Colon (tissue), 2 donors: Measurements from ENCODE around the gene C2CD4C.
"Not testable (repeated sequence)": the region's sequence is repeated elsewhere in the genome, so short reads cannot be mapped to it uniquely, and the experiment has no call there.

Experiments used
- FAIRE-seq: peaks from 2 replicates; lab custom pipeline; 2012; peaks lifted over from hg19 to GRCh38; lab: Jason Lieb, UNC
- donor health status: control.
- donor health status: control.

The C2CD4C gene

DNA sequence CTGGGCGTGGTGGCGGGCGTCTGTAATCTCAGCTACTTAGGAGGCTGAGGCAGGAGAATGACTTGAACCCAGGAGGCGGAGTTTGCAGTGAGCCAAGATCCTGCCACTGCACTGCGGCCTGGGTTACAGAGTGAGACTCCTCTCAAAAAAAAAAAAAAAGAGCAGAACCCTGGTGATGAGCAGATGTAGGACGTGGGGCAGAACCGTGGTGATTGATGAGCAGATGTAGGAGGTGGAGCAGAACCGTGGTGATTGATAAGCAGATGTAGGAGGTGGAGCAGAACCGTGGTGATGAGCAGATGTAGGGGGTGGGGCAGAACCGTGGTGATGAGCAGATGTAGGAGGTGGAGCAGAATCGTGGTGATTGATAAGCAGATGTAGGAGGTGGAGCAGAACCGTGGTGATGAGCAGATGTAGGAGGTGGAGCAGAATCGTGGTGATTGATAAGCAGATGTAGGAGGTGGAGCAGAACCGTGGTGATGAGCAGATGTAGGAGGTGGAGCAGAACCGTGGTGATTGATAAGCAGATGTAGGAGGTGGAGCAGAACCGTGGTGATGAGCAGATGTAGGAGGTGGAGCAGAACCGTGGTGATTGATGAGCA, 28.2 kb downstream of the C2CD4C start:
- not testable (repeated sequence) for FAIRE-seq

DNA sequence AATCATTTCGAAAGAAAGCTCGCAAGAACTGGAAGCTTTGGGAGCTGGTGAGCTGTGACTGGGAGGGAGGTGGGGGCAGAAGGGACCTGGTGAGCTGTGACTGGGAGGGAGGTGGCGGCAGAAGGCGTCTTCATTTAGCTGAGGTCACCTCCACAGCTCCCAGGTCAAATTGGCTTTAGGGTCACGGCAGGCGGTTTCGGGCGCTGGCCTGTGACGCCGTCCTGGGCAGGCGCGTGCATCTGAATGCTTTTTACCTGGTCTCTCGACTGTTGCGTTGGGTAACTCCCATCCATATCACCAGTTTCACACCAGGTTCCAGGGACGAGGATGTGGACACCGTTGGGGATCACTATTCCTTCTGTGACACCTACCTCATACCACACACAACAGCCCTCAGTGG, 29.2 kb downstream of the C2CD4C start:
- no peak for FAIRE-seq

DNA sequence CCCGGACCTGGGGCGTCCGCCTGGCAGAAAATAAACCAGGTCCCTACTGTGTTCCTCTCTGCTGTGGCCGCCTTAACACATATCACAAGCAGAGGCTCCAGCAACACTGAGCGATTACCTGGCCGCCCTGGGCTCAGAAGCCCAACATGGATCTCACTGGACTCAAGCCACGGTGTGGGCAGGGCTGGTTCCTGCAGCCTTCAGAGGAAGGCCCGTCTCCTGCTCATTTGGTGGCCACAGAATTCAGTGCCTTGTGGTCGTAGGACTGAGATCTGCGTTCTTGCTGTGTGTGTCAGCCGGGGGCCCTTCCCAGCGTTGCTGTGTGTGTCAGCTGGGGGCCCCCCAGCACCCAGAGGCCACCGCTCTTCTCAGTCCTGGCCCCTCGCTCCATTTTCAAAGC, 30.2 kb downstream of the C2CD4C start:
- no peak for FAIRE-seq

- no peak for FAIRE-seq
Measured at GRCh38 chr19:377801-378581, 31.0 kb downstream of the C2CD4C start.

DNA sequence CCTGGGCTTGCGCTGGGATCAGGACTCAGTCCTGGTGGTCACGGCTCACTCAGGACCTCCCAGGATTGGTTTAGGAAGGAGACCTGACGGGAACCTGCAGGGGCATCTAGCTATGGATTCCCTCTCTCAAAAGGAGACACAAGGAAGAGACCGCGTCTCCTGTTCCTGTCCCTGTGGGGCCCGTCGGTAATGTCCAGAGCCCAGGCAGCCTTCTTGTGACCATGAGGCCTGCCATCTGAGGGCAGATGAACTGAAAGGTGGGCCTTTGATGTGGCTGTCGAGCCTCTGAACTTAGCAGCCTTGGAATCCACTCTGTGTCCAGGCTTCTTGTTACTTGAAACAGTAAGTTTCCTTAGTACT, 32.9 kb downstream of the C2CD4C start:
- FAIRE-seq: no peak

GRCh38 chr19:375395-376110, 33.4 kb downstream of the C2CD4C start:
- no peak for FAIRE-seq

DNA sequence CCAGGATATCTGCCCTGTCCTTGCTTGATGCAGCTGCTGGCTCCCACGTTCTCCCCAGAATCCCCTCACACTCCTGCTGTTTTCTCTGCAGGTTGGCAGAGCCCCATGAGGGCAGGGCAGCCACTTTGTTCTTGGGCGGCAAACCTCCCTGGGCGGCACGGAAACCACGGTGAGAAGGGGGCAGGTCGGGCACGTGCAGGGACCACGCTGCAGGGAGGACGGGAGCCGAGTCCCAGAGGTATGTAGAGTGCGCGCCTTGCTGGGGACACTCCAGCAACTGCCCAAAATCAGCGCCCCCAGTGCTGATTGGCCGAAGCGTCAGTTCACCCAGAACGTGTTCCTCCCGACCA, 34.1 kb downstream of the C2CD4C start:
- FAIRE-seq: no peak

GRCh38 chr19:374183-374885, 34.6 kb downstream of the C2CD4C start:
- no peak for FAIRE-seq

GRCh38 chr19:373391-374182, 35.4 kb downstream of the C2CD4C start:
- no peak for FAIRE-seq

DNA sequence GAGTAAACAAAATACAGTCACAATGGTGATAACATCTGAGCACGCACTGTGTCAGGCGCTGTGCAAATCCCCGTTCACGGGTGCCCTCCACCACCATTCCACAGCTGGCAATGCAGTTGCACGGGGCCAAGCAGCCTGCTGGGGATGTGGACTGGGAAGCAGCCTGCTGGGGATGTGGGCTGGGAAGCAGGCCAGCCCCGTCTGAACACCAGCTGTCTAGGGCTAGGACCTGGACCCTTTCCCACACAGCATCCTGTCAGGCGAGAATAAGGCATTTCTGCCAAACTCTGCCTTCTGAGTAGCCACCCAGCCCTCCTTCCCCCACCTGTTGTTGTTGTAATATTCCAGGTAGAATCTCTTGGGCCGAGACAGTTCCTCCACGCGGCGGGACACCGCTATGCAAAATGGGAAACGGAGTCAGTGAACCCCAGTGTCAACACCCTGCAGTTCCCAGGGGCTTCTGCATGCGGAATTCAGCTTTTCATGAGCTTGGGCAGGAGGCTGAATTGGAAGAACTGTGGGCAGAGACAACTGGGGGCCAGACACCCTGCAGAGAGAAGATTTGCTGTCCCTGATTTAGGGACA, 36.5 kb downstream of the C2CD4C start:
- no peak for FAIRE-seq

GRCh38 chr19:371501-372168, 37.3 kb downstream of the C2CD4C start:
- FAIRE-seq: no peak

GRCh38 chr19:370641-371330, 38.2 kb downstream of the C2CD4C start:
- no peak for FAIRE-seq

GRCh38 chr19:369876-370275, 39.1 kb downstream of the C2CD4C start:
- no peak for FAIRE-seq

DNA sequence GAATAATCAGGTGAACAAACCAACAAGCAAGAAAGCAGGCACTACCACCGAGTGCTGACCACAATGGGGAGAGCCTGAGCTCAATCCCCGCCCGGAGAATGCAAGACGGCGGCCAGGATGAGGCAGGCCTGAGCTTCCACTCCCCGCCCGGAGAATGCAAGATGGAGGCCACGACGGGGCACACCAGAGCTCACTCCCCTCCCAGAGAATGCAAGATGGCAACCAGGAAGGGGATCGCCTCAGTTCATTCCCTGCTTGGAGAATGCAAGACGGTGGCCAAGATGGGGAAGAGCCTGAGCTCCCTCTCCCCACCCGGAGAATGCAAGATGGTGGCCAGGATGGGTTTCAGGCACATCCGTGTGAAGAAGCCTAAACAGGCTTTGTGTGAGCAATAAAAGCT, 39.7 kb downstream of the C2CD4C start:
- FAIRE-seq: no peak

DNA sequence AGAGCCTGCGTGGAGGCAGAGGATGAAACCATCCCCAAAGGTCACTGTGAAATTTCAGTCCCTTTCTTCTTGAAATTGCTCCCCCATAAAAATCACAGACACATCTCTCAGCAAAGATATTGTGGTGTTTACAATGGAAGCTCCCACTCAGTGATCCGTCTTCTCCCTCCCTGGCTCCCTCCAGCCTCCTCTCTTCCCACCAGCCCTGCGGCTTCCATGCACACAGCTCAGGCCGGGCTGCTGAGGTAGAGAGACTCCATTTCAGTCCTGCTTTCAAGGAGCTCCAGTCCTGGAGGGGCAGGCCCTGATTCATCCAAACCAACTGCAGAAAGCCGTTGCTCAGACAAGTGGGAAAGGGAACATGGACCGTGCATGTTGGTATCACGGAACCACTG, 40.3 kb downstream of the C2CD4C start:
- no peak for FAIRE-seq

GRCh38 chr19:367963-368629, 40.9 kb downstream of the C2CD4C start:
- FAIRE-seq: no peak

DNA sequence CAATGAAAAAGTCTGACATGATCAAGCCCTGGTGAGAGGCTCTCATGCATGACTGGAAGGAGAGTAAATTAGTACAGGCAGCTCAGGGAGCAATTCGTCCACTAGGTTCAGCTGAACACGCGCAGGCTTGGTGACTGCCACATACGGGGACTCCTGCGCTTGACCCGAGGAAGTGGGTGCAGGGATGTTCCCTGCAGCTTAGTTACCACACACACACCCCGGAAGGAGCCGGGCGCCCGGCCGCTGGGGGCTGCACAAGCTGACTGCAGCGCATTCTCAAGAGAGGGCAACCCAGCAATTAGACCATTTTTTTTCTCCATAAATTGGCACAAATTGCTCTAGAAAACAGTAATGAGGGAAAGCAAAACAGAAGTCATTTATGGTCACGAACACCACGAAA, 41.4 kb downstream of the C2CD4C start:
- FAIRE-seq: no peak

GRCh38 chr19:366951-367350, 42.0 kb downstream of the C2CD4C start:
- FAIRE-seq: no peak

- FAIRE-seq: no peak
Measured at GRCh38 chr19:366205-366783, 42.7 kb downstream of the C2CD4C start.
